CD4-positive, alpha-beta T cell treated with Interleukin-4 for 4 hours (primary cell): ENCODE data around the gene FERMT2.
"Not testable (repeated sequence)": the region's sequence is repeated elsewhere in the genome, so short reads cannot be mapped to it uniquely, and the experiment has no call there.

Source experiments
- DNase-seq: peaks from one replicate; pipeline ENCODE4 v3.0.0-alpha.2; 2020

Gene FERMT2

GRCh38 chr14:52900731-52901130, 50.1 kb downstream of the FERMT2 start:
- no peak for DNase-seq

DNA sequence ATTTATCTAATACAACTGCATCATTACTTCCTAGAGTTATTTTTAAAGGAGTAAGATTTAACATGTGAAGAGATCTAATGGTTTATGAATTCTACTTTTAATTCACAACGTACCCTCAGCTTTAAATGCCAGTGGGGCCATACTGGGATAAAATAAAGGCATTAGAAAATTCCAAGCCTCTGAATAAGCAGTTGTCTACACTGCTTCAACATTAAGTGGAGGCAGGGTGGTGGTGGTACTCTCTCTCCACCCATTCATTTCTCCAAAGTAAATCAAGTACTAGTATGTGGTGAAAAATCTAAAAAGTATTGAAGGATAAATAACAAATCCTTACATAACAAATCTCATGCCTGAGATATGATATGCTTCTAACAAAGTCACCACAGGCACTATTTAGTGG, 52.4 kb downstream of the FERMT2 start:
- DNase-seq = no peak

- DNase-seq = no peak
Measured at GRCh38 chr14:52895000-52895399, 55.9 kb downstream of the FERMT2 start.

- no peak for DNase-seq
Measured at GRCh38 chr14:52891800-52892199, 59.0 kb downstream of the FERMT2 start.

- DNase-seq = no peak
Measured at GRCh38 chr14:52888839-52889838, 61.7 kb downstream of the FERMT2 start.

DNA sequence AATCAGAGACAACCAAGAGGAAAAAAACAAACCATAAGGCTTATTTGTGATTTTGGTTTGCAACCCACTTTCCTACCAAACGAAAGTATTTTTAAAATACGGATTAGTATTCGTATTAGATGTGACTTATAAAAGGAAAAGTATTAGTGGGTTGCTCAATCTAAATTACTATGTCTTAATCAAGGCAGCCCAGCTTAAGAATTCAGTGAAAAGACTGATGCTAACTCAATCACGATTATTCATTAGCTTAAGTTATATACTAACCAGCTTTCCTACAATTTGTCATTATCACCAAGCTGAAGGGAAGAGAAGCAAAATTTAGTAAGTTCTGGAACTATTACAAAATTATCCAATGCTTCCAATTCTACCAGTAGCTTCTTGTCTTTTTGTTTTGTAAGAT, 62.7 kb downstream of the FERMT2 start:
- no peak for DNase-seq

- no peak for DNase-seq
Measured at GRCh38 chr14:52885230-52885629, 65.6 kb downstream of the FERMT2 start.

DNA sequence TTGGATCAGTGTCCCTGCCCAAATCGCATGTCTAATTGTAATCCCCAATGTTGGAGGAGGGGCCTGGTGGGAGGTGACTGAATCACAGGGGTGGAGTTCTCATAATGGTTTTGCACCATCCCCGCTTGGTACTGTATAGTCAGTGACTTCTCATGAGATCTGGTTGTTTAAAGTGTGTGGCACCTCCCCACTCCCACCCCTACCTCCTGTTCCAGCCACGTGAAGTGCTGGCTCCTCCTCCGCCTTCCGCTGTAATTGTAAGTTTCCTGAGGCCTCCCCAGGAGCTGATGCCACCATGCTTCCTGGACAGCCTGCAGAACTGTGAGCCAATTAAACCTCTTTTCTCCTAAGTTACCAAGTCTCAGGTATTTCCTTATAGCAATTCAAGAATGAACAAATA, 67.2 kb downstream of the FERMT2 start:
- no peak for DNase-seq

DNA sequence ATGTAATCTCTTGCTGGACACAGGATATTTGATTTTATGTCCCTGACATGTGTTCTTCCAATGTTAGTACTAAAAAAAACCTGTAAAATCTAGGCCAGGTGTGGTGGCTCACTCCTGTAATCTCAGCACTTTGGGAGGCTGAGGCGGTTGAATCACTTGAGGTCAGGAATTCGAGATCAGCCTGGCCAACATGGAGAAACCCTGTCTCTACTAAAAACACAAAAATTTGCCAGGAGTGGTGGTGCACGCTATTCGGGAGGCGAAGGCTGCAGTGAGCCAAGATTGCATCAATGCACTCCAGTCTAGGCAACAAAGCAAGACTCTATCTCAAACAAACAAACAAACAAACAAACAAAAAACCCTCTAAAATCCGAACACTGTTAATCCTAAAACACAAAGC, 68.0 kb downstream of the FERMT2 start:
- DNase-seq = no peak

DNA sequence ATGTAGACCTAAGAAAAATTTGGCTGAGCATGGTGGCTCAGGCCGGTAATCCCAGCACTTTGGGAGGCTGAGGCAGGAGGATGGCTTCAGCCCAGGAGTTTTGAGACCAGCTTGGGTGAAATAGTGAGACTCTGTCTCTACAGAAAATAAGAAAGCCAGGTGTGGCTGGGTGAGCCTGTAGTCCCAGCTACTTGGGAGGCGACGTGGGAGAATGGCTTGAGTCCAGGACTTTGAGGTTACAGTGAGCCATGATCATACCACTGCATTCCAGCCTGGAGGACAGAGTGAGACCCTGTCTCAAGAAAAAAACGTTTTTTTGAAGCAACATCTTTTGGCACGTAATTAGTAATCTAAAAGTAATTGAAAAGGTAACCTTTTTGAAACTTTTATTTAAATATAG, 70.9 kb downstream of the FERMT2 start:
- no peak for DNase-seq

DNA sequence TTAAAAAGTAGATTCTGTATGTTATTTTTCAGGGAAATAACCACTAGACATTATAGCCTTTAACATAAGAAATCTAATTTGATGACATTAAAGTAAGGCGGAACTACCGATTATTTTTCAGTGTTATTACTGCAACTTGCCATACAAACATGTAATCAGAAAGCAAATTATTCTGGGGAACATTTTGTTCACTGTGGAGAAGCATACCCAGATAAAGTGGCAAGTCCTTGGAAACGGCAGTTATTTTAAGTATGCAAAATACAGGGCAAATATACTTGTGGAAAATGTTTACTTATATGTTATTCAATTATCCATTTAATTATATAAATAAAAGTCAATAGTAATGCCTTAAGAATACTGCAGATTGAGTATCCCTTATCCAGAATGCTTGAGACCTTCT, 71.9 kb downstream of the FERMT2 start:
- no peak for DNase-seq

DNA sequence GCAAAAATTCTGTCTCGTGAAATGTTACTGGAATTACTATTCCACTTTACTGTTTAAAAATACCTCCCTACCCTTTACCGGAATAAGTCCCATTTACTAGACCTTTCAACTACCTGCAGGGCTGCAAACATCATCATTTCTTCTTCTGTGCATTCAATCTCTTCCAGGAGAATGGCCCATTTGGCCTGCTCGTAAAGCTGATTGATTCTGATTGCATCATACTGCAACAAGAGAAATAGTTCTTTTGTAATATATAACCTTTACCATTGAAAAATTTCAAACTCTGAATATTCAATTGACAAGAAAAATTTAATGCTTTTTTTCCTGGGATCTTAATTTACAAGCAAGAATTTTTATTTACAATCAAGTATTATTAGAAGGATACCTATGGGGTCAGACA, 72.4 kb downstream of the FERMT2 start:
- no peak for DNase-seq

DNA sequence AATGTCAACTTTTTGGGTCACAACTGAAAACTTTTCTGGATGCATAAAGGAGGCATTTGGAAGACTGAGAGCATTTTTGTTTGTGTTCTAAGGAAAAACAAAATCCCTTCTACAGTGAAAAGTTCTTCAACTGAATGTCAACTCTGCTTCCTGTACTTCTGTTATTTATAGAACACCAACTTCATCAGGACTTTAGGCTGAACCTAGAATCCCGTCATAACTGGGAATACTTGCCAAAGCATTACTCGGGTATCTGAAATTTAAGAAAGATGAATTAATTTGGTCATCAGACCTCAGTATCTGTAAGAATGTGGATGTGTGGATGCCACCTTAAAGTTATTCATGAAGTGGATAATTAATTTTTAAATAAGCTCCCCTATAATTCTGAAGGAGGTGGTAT, 73.2 kb downstream of the FERMT2 start:
- DNase-seq = no peak

- DNase-seq = no peak
Measured at GRCh38 chr14:52876806-52877205, 74.0 kb downstream of the FERMT2 start.

DNA sequence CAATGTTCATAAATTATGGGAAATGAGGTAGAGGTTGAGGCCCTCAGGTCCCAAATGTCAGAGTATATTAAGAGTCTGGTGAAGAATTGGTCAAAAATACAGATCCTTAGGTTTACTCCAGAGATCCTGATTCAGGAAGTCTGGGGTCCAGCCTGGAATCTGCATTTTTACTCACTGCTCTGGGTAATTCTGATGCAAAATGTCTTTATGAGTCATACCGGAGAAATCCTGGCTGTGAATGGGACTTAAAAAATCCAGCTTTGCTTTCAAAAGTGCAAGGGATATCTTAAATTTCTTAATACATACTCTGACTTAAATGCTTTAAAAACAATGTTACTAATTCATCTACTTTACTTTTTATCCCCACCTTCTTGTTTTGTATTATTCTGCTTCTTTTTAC, 74.5 kb downstream of the FERMT2 start:
- no peak for DNase-seq

DNA sequence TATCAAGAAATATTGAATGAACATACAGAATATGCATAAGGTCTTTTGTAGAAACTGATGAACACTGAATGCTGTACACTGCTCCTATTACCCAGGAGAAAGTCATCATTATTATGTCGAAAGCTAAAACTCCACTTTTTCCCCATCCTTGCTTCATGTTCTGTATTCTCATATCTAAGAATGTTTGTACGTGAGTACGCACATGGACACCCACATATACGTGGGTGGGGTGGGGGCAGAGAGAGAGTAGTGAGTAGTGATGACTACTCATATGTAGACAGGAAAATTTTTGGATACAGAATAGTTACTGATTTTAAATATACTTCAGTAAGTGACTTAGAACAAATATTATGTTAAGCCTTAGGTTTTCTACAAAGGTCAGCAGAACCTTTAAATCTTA, 75.1 kb downstream of the FERMT2 start:
- DNase-seq = no peak

DNA sequence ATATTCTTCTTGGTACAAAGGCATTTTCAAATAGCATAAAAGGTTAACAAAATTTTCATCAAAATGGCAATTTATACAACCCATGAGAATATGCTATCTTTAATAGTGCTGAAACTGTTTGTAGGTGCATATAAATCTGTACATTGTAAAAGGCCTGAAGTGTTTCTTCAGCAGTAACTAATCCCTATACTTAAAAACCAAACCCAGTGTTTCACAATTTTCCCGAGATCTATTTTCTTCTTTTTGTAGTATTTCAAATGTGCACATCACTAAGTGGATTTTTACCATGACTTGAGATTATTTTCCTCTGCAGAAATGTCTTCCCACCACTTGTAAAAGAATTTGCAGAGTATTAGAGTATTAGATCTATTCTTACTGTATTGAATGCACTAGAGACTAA, 76.5 kb downstream of the FERMT2 start:
- DNase-seq = no peak

DNA sequence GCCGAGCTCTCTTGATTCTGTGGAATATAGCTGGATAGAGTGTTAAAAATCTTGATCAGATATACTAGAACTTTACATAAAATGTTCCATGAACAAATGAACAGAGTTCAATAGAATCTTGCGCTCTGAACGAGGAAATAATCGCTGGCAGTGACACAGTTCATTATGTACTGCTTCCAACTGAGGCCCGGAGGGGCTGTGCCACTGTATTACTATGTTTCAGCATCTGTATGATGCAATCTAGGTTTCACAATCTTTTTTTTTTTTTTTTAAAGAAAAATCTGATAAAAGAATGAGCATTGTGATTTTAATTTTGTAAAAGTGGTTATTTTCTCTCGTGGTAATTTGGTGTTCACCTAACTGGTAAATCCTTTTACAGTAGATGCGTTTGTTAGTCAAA, 77.2 kb downstream of the FERMT2 start:
- DNase-seq = no peak

DNA sequence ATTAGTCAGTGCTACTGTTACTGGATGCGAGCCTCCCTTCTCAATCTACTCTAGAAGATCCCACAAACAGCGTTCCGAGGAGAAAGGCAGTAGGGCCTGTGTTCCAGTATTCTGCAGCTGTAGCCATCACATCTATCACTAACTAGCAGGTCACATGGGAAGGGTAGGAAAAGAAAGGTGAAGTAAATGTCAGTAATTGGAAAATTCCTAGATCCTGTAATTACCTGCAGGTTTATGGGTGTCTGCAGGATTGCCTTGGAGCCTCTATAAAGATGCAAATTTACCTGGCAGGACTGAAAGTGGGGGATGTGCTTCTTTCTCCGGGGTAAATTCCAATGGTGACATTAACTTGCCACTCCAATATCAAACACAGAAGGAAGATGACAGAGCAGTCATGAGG, 77.8 kb downstream of the FERMT2 start:
- no peak for DNase-seq

DNA sequence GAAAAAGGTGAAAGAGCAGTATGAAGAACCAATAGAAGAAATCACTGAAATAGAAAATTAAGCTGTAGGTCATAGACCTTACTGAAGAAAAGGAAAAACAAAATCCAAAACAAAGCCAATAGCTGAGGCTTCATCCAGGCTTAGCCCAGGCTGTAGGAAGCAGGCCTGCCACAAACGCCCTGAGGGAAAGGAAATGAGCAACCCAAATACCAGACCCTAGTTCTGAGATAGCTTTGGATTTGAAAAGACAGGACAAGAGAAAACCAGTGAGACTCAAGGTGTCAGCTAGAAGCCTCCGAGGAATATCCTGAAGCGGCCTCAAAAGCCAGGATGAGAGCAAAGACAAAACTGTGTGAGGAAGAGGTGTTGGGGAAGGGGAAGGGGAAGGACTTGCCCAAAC, 79.2 kb downstream of the FERMT2 start:
- DNase-seq = no peak

DNA sequence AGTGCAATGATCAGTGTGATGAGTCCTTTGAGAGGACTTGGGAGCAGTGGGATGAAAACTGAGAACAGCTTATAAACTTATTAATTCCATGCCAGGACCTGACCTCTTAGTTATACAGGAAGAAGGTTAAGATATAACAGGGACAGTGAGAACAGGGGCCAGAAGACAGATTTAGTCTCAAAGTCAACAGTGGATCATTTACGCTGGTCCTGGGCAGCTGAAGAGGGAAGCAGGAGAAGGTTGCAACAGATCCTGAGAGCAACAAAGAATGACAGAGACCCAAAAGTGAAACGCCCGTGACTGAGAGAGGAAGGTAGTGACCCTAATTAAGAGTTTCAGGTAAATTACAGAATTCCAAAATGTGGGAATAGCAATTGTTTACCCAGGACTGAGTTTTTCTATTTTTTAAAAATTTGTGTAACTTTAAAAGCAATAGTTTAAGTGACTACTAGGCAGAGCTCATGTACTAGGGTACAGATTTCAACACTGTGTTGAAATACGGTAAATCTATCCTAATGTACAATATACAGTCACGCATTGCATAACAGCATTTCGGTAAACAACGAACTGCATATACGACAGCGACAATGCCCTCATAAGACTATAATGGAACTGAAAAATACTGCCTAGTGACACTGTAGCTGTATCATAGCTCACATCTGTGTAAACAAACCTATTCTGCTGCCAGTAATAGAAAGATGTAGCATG, 81.8 kb downstream of the FERMT2 start:
- DNase-seq = no peak

GRCh38 chr14:52864893-52865292, 86.0 kb downstream of the FERMT2 start:
- DNase-seq = not testable (repeated sequence)

GRCh38 chr14:52863334-52863700, 87.5 kb downstream of the FERMT2 start:
- DNase-seq = no peak

DNA sequence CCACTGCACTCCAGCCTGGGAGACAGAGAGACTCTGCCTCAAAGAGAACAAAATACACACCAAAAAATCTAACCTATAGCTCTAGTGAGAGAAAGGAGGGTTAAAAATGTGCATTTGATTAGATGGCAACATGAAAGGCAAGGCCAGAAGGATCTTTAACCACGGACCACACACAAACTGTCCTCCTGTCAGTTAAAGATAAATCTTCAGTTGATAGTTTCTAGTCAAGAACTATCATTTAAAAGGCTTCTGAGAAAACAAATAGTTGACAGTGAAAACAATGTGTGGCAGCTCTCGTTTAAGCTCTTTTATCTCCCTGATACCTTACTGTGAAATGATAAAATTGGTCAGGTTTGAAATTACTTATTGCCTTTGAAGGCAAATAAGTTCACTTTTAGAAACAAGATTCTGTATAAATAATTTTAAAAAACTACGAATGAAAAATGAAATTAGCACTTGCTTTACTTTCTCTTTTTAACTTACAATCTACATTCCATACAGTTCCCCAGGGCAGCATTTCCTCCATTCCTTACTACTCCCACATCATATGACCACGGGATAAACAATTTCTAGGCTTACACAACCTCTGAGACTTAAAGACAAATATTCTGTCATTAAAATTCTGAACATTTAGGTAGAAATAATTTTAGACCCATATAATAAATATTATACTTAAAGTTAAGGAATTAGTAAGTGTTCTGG, 88.1 kb downstream of the FERMT2 start:
- no peak for DNase-seq
